Loucy (cell line): ENCODE results near the gene LRRC10.

Experiments used
- CTCF ChIP-seq: fragments of 200-600 bp; sonication (generic); conservative IDR thresholded peaks from 2 replicates; pipeline ENCODE4 v1.5.1; 2014; ENCODE audit warnings: mild to moderate bottlenecking, antibody characterized with exemption, low read length
- EZH2phosphoT487 ChIP-seq: fragments of 200-600 bp; IDR thresholded peaks from 2 replicates; pipeline ENCODE4 v1.6.1; 2018; ENCODE audit warnings: antibody characterized with exemption, mild to moderate bottlenecking, moderate library complexity, borderline replicate concordance

DNA sequence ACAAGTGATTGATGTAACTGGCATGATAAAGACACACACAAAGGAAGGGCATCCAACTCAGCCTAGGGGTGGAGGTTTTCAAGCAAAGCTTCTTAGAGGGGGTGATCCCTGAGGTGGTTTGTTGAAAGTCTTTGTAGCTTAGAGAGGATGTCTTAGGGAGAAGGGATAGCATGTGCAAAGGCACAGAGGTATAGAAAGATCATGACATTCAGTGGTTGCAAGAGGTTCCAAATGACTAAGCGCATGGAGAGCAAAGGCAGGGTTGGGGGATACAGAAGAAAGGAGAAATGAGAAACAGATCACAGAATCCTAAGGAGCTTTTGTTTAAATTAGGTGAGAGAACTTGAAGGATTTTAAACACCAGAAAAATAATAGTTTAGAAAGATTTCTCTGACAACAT, 30.6 kb downstream of the LRRC10 start:
- TF ChIP-seq CTCF = no peak
- TF ChIP-seq EZH2phosphoT487 = no peak
